ENCODE results near the gene GORASP2.

The GORASP2 gene

DNA sequence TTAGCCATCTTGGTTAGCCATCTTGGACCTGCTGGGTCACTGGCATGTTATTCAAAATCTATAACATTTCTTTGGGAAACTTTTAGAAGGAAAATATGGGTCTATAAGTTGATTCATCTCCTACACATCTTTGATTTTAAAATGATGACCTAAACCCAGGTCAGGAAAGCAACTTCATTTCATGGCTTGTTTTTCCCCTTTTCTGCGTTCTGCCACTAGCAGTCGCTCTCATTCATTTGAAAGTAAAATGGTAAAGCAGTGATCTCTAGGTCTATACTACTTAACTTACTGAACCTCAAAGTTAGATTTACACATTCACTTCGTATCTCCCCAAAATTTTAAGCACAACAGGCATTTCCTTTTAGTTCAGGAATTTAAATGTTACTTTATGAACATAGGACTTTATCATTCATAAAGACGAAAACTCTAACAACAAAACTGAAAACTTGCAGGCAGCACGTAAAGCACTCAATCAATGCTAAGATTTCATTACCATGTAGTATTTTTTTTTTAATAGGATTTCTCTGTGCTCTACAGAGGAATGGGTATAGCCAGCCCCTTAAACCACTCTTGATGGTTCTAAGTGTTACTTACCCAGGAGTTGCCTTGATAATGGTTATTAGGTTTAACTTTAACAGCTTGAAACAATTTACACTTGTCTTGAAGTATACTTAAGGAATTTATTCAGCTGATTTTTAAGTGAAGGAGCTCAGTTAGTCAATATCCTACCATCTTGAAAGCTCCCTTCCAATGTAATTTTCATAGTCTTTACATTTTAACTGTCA is 62.5 kb downstream of the GORASP2 start:
- 100% methylated on average over 2 of the region's 5 CpGs for WGBS (ENCODE audit: insufficient coverage)
- ChIA-PET CTCF (interaction anchor here (0.6 kb wide), 1 partner anchor 515 kb away, joined by 3 read pairs; no protein-coding TSS in a partner anchor), POLR2A (no interaction called here)
- Histone ChIP-seq H3K4me1 (ENCODE audit: control extremely low read depth in 1 of 4, control insufficient read depth in 4 of 4, insufficient read depth in 4 of 4, low read length in 3 of 4) (no peaks in the 10 kb centered on the region), H3K27me3 (replicated peaks in 2 of 5; ENCODE audit: control insufficient read depth in 4 of 5, insufficient read depth in 5 of 5, low read length in 4 of 5) (no peaks in the 10 kb centered on the region), H3K9me3 (ENCODE audit: control extremely low read depth in 1 of 5, control insufficient read depth in 4 of 5, insufficient read depth in 2 of 5, low read depth in 1 of 5, low read length in 4 of 5) (no peaks in the 10 kb centered on the region), H3K27ac (ENCODE audit: insufficient read depth in 1 of 2, low read depth in 1 of 2, low read length in 2 of 2, poor library complexity in 1 of 2, severe bottlenecking in 2 of 2) (no peak overlapping the region), H3K4me3 (ENCODE audit: control insufficient read depth in 1 of 7, extremely low read depth in 1 of 7, insufficient read depth in 4 of 7, low read depth in 2 of 7, low read length in 6 of 7) (no peak overlapping the region), H3K36me3 (ENCODE audit: control insufficient read depth in 4 of 4, insufficient read depth in 4 of 4, low read length in 3 of 4) (peaks cover 12 to 50% (median 31%) of the 10 kb centered on the region in 4 experiments)
- no peak for DNase-seq

DNA sequence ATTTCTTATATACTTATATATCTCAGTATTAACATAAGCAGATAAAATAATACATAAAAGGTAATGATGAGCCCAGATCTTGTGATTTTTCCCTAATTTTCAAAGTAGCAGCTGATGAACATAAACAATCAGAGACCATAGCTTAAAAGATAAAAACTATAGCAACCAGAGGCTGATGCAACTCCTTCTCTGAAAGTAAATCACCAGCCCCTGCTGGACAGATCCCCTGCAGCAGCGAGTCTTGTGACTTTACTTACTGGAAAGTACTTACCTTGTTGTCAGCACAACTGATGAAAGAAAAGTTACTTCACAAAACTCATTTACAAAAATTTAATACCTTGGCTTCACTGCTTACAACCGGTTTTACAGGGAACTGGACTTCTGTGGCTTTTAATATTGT is 67.3 kb downstream of the GORASP2 start:
- POLR2A ChIA-PET, result no interaction called here
- H3K4me1 ChIP-seq (ENCODE audit: control extremely low read depth in 1 of 4, control insufficient read depth in 4 of 4, insufficient read depth in 4 of 4, low read length in 3 of 4), result no peaks in the 10 kb centered on the region
- H3K27ac ChIP-seq (ENCODE audit: insufficient read depth in 1 of 2, low read depth in 1 of 2, low read length in 2 of 2, poor library complexity in 1 of 2, severe bottlenecking in 2 of 2), result no peak overlapping the region
- H3K27me3 ChIP-seq (replicated peaks in 2 of 5; ENCODE audit: control insufficient read depth in 4 of 5, insufficient read depth in 5 of 5, low read length in 4 of 5), result no peaks in the 10 kb centered on the region
- H3K36me3 ChIP-seq (ENCODE audit: control insufficient read depth in 4 of 4, insufficient read depth in 4 of 4, low read length in 3 of 4), result peaks cover 11 to 72% (median 40%) of the 10 kb centered on the region in 4 experiments
- DNase-seq, result no peak
- CTCF ChIA-PET, result interaction anchor here (0.6 to 1.0 kb wide), 2 partner anchors 117 to 162 kb away, joined by 3 read pairs; no protein-coding TSS in a partner anchor
- no peaks in the 10 kb centered on the region for H3K9me3 ChIP-seq (ENCODE audit: control extremely low read depth in 1 of 5, control insufficient read depth in 4 of 5, insufficient read depth in 2 of 5, low read depth in 1 of 5, low read length in 4 of 5)
- no peak overlapping the region for H3K4me3 ChIP-seq (ENCODE audit: control insufficient read depth in 1 of 7, extremely low read depth in 1 of 7, insufficient read depth in 4 of 7, low read depth in 2 of 7, low read length in 6 of 7)
- 100% methylated on average over 1 of the region's 2 CpGs for WGBS (ENCODE audit: insufficient coverage)

DNA sequence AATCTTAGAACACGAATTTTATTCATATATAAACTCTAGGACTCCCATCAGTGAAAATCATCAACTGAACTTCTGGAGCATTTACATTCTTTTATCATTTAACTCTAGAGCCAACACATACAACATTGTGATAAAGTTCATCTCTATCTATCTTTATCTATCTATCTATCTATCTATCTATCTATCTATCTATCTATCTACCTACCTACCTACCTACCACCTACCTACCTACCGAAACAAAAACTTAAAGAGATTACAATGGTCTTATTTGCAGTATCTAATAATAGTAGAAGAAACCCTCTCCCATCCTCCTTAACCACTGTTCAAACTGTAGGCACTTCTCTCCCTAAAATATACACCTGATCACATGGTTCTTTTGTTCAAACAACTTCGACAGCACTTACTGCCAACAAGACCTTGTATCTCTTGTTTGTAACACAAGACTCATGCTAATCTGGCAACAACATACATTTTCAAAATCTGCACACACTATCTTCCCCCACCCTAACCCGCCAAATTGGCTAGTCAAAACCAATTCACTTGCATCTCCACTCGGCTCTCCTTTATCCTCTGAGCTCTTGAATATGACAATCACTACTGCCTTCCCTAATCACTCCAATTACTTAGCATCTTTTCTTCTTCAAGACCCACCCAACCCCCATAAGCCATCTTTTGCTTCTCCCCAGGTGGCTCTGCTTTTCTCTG is 69.0 kb downstream of the GORASP2 start:
- ChIA-PET POLR2A (interaction anchor here (0.7 kb wide), 1 partner anchor 19 kb away, joined by 3 read pairs; no protein-coding TSS in a partner anchor), CTCF (interaction anchor here (1.5 kb wide), 1 partner anchor 24 kb away, joined by 4 read pairs; no protein-coding TSS in a partner anchor)
- Histone ChIP-seq H3K4me3 (ENCODE audit: control insufficient read depth in 1 of 7, extremely low read depth in 1 of 7, insufficient read depth in 4 of 7, low read depth in 2 of 7, low read length in 6 of 7) (no peak overlapping the region), H3K9me3 (ENCODE audit: control extremely low read depth in 1 of 5, control insufficient read depth in 4 of 5, insufficient read depth in 2 of 5, low read depth in 1 of 5, low read length in 4 of 5) (no peaks in the 10 kb centered on the region), H3K36me3 (ENCODE audit: control insufficient read depth in 4 of 4, insufficient read depth in 4 of 4, low read length in 3 of 4) (peaks cover 12 to 65% (median 37%) of the 10 kb centered on the region in 4 experiments), H3K4me1 (ENCODE audit: control extremely low read depth in 1 of 4, control insufficient read depth in 4 of 4, insufficient read depth in 4 of 4, low read length in 3 of 4) (no peaks in the 10 kb centered on the region), H3K27ac (ENCODE audit: insufficient read depth in 1 of 2, low read depth in 1 of 2, low read length in 2 of 2, poor library complexity in 1 of 2, severe bottlenecking in 2 of 2) (no peak overlapping the region), H3K27me3 (replicated peaks in 2 of 5; ENCODE audit: control insufficient read depth in 4 of 5, insufficient read depth in 5 of 5, low read length in 4 of 5) (no peaks in the 10 kb centered on the region)
- DNase-seq, result peak in 1 of 3 donors; percentile 10
- WGBS (ENCODE audit: insufficient coverage), result 95% methylated on average over 4 of the region's 5 CpGs

DNA sequence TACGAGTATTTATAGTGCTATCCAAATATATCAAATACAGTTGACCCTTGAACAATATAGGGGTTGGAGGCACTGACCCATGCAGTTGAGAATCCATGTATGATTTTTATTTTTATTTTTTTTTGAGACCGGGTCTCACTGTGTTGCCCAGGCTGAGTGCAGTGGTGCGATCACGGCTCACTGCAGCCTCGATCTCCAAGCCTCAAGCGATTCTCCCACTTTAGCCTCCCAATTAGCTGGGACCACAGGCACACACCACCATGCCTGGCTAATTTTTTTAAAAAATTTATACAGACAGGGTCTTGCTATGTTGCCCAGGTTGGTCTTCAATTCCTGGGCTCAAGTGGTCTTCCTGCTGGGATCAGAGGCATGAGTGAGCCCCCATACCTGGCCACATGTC is 70.6 kb downstream of the GORASP2 start:
- H3K27me3 ChIP-seq (replicated peaks in 2 of 5; ENCODE audit: control insufficient read depth in 4 of 5, insufficient read depth in 5 of 5, low read length in 4 of 5), result no peaks in the 10 kb centered on the region
- DNase-seq, result no peak
- no peak overlapping the region for H3K4me3 ChIP-seq (ENCODE audit: control insufficient read depth in 1 of 7, extremely low read depth in 1 of 7, insufficient read depth in 4 of 7, low read depth in 2 of 7, low read length in 6 of 7)
- H3K36me3 ChIP-seq (ENCODE audit: control insufficient read depth in 4 of 4, insufficient read depth in 4 of 4, low read length in 3 of 4), result peaks cover 6 to 64% (median 36%) of the 10 kb centered on the region in 4 experiments
- no peak overlapping the region for H3K27ac ChIP-seq (ENCODE audit: insufficient read depth in 1 of 2, low read depth in 1 of 2, low read length in 2 of 2, poor library complexity in 1 of 2, severe bottlenecking in 2 of 2)
- H3K4me1 ChIP-seq (ENCODE audit: control extremely low read depth in 1 of 4, control insufficient read depth in 4 of 4, insufficient read depth in 4 of 4, low read length in 3 of 4), result no peaks in the 10 kb centered on the region
- no peaks in the 10 kb centered on the region for H3K9me3 ChIP-seq (ENCODE audit: control extremely low read depth in 1 of 5, control insufficient read depth in 4 of 5, insufficient read depth in 2 of 5, low read depth in 1 of 5, low read length in 4 of 5)
- ChIA-PET CTCF (interaction anchor here (1.5 kb wide), 1 partner anchor 26 kb away, joined by 4 read pairs; no protein-coding TSS in a partner anchor), POLR2A (no interaction called here)
- 76% methylated on average over 5 of the region's 6 CpGs for WGBS (ENCODE audit: insufficient coverage)

DNA sequence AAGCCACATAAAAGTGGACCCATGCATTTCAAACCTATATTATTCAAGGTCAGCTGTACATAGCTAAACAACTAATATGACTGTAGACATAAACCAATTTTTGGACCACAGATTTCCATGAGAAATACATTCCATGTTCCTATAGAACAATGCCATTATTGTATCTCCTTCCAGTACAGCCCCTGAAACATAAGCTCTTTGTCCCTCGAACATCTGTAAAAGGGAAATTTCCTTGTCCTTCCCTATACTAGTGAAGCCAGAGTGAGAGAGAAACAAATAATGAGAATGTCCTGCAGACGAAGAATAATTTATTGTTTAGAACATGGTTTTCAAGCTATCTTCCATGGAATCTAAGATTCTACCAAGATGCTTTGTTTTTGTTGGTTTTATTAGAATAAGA is 75.3 kb downstream of the GORASP2 start:
- no CpG with 5 or more reads among the region's 2 CpGs for WGBS (ENCODE audit: insufficient coverage)
- CTCF ChIA-PET, result interaction anchor here (1.2 kb wide), 1 partner anchor 39 kb away, joined by 3 read pairs; no protein-coding TSS in a partner anchor
- Histone ChIP-seq H3K4me3 (ENCODE audit: control insufficient read depth in 1 of 7, extremely low read depth in 1 of 7, insufficient read depth in 4 of 7, low read depth in 2 of 7, low read length in 6 of 7) (no peak overlapping the region), H3K36me3 (ENCODE audit: control insufficient read depth in 4 of 4, insufficient read depth in 4 of 4, low read length in 3 of 4) (peaks cover 6 to 66% (median 40%) of the 10 kb centered on the region in 4 experiments), H3K9me3 (ENCODE audit: control extremely low read depth in 1 of 5, control insufficient read depth in 4 of 5, insufficient read depth in 2 of 5, low read depth in 1 of 5, low read length in 4 of 5) (no peaks in the 10 kb centered on the region), H3K27ac (ENCODE audit: insufficient read depth in 1 of 2, low read depth in 1 of 2, low read length in 2 of 2, poor library complexity in 1 of 2, severe bottlenecking in 2 of 2) (no peak overlapping the region), H3K4me1 (ENCODE audit: control extremely low read depth in 1 of 4, control insufficient read depth in 4 of 4, insufficient read depth in 4 of 4, low read length in 3 of 4) (no peaks in the 10 kb centered on the region), H3K27me3 (replicated peaks in 2 of 5; ENCODE audit: control insufficient read depth in 4 of 5, insufficient read depth in 5 of 5, low read length in 4 of 5) (no peaks in the 10 kb centered on the region)
- POLR2A ChIA-PET, result no interaction called here
- no peak for DNase-seq

DNA sequence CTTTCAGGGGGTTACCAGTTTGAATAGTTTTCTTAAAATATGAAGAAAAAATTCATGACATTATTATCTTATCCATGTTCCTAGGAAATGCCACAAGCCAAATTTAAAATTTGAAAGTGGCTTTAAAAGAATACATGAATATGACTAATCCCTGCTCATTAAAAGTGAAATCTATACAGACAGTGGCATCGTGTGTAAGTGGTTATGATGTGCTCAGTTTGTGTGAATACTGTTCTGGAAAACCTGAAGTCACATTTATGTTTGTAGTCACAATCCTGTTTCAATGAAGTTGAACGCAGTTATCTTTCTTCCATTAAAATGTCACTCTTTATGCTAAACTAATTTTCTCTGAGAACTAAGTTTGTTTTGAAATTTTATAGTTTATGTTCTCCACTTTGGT is 75.8 kb downstream of the GORASP2 start:
- no peaks in the 10 kb centered on the region for H3K27me3 ChIP-seq (replicated peaks in 2 of 5; ENCODE audit: control insufficient read depth in 4 of 5, insufficient read depth in 5 of 5, low read length in 4 of 5)
- ChIA-PET CTCF (interaction anchor here (1.2 kb wide), 1 partner anchor 39 kb away, joined by 3 read pairs; no protein-coding TSS in a partner anchor), POLR2A (no interaction called here)
- no peak overlapping the region for H3K27ac ChIP-seq (ENCODE audit: insufficient read depth in 1 of 2, low read depth in 1 of 2, low read length in 2 of 2, poor library complexity in 1 of 2, severe bottlenecking in 2 of 2)
- 100% methylated on average over 1 of the region's 2 CpGs for WGBS (ENCODE audit: insufficient coverage)
- peaks cover 6 to 70% (median 39%) of the 10 kb centered on the region in 4 experiments for H3K36me3 ChIP-seq (ENCODE audit: control insufficient read depth in 4 of 4, insufficient read depth in 4 of 4, low read length in 3 of 4)
- H3K9me3 ChIP-seq (ENCODE audit: control extremely low read depth in 1 of 5, control insufficient read depth in 4 of 5, insufficient read depth in 2 of 5, low read depth in 1 of 5, low read length in 4 of 5), result no peaks in the 10 kb centered on the region
- H3K4me1 ChIP-seq (ENCODE audit: control extremely low read depth in 1 of 4, control insufficient read depth in 4 of 4, insufficient read depth in 4 of 4, low read length in 3 of 4), result no peaks in the 10 kb centered on the region
- no peak overlapping the region for H3K4me3 ChIP-seq (ENCODE audit: control insufficient read depth in 1 of 7, extremely low read depth in 1 of 7, insufficient read depth in 4 of 7, low read depth in 2 of 7, low read length in 6 of 7)
- no peak for DNase-seq
